Measurements from ENCODE around the gene YY1AP1. TPM values are rescaled to one million over a fixed set of nuclear protein-coding genes. Genes with fewer than 3 reads are reported as not detected.
"Not testable (repeated sequence)": the region's sequence is repeated elsewhere in the genome, so short reads cannot be mapped to it uniquely, and the experiment has no call there.

YY1AP1 gene
- 10 to 100 TPM; 37.8 to 91.6 (median 63.5) TPM for total RNA-seq

- peaks cover 0 to 24% (median 0%) of the 10 kb centered on the region in 3 donors for H3K36me3 ChIP-seq
- H3K4me3 ChIP-seq, result peak within 1 kb of the TSS; percentile 91 to 99 (median 93)
- peak in 3 of 4 donors; percentile 23 to 83 (median 54) for TF ChIP-seq POLR2A (IDR thresholded peaks at IDR 0.05)
- TF ChIP-seq CTCF (IDR thresholded peaks at IDR 0.05), result peak in 4 of 6 experiments; percentile 16 to 34 (median 34)
- WGBS, 2 donors, result 0% methylated on average over 16 to 43 of the region's 81 CpGs
- H3K4me1 ChIP-seq, result peaks cover 13 to 54% (median 34%) of the 10 kb centered on the region in 3 donors
- peak within 1 kb of the TSS; percentile 95 to 99 (median 98) for H3K27ac ChIP-seq
- intact Hi-C loops (cut with DNase I), result no loop called here
- DNase-seq, result peak; percentile 61
- no peaks in the 10 kb centered on the region for H3K27me3 ChIP-seq
- H3K9me3 ChIP-seq, result peaks cover 0 to 4% (median 0%) of the 10 kb centered on the region in 3 donors
Observed at GRCh38 chr1:155688324-155689080, at the start of gene YY1AP1. Gene YY1AP1 (minus strand): TSS chr1:155688774. CDS start chr1:155680436, 8,338 bp downstream.

GRCh38 chr1:155729031-155729898 is 40.7 kb upstream of the YY1AP1 start:
- H3K27me3 ChIP-seq, result no peaks in the 10 kb centered on the region
- intact Hi-C loops (cut with DNase I), result no loop called here
- H3K4me3 ChIP-seq, result no peak overlapping the region
- no peak overlapping the region for H3K27ac ChIP-seq
- TF ChIP-seq POLR2A (IDR thresholded peaks at IDR 0.05) (no peak), CTCF (IDR thresholded peaks at IDR 0.05) (peak; percentile 39 to 76 (median 64))
- H3K4me1 ChIP-seq, result peaks cover 0 to 8% (median 0%) of the 10 kb centered on the region in 3 donors
- DNase-seq, result no peak
- WGBS, 2 donors, result 60 to 61% methylated on average over 12 of the region's 12 CpGs
- peaks cover 0 to 83% (median 0%) of the 10 kb centered on the region in 3 donors for H3K36me3 ChIP-seq
- no peaks in the 10 kb centered on the region for H3K9me3 ChIP-seq

GRCh38 chr1:155725142-155725541 is 36.6 kb upstream of the YY1AP1 start:
- Histone ChIP-seq H3K27me3 (no peaks in the 10 kb centered on the region), H3K4me3 (no peak overlapping the region), H3K9me3 (no peaks in the 10 kb centered on the region), H3K27ac (no peak overlapping the region), H3K36me3 (peaks cover 0 to 83% (median 0%) of the 10 kb centered on the region in 3 donors), H3K4me1 (peaks cover 0 to 8% (median 0%) of the 10 kb centered on the region in 3 donors)
- WGBS, 2 donors, result 83 to 91% methylated on average over 2 to 3 of the region's 3 CpGs
- DNase-seq, result no peak
- intact Hi-C loops (cut with DNase I), result no loop called here
- no peak for TF ChIP-seq CTCF (IDR thresholded peaks at IDR 0.05)
- no peak for TF ChIP-seq POLR2A (IDR thresholded peaks at IDR 0.05)

- 95 to 100% methylated on average over 3 of the region's 4 CpGs for WGBS, 2 donors
- intact Hi-C loops (cut with DNase I), result no loop called here
- TF ChIP-seq CTCF (IDR thresholded peaks at IDR 0.05) (no peak), POLR2A (IDR thresholded peaks at IDR 0.05) (no peak)
- Histone ChIP-seq H3K4me3 (no peak overlapping the region), H3K36me3 (peaks cover 0 to 96% (median 0%) of the 10 kb centered on the region in 3 donors), H3K27me3 (no peaks in the 10 kb centered on the region), H3K4me1 (no peaks in the 10 kb centered on the region), H3K9me3 (no peaks in the 10 kb centered on the region), H3K27ac (no peak overlapping the region)
- DNase-seq, result no peak
Observed at GRCh38 chr1:155719703-155720102, 31.1 kb upstream of the YY1AP1 start.

- H3K9me3 ChIP-seq; H3K4me3 ChIP-seq; H3K27ac ChIP-seq; intact Hi-C loops (cut with DNase I); H3K4me1 ChIP-seq; H3K27me3 ChIP-seq; DNase-seq: not testable (repeated sequence)
- WGBS, 2 donors, result 86 to 90% methylated on average over 6 of the region's 6 CpGs
- H3K36me3 ChIP-seq, result peaks cover 0 to 90% (median 0%) of the 10 kb centered on the region in 3 donors
Observed at GRCh38 chr1:155718524-155719115, 30.0 kb upstream of the YY1AP1 start.

All from esophagus squamous epithelium (tissue), 5 donors.